ENCODE measurements around the gene CSK. TPM values are rescaled to one million over a fixed set of nuclear protein-coding genes. Genes with fewer than 3 reads are reported as not detected.

The CSK gene
- total and polyA plus RNA-seq, 2 of the 8 experiments (the other 6 are each of a cell fraction or from before 2014, with no cell fraction given) = 13.7 to 50.2 TPM

DNA sequence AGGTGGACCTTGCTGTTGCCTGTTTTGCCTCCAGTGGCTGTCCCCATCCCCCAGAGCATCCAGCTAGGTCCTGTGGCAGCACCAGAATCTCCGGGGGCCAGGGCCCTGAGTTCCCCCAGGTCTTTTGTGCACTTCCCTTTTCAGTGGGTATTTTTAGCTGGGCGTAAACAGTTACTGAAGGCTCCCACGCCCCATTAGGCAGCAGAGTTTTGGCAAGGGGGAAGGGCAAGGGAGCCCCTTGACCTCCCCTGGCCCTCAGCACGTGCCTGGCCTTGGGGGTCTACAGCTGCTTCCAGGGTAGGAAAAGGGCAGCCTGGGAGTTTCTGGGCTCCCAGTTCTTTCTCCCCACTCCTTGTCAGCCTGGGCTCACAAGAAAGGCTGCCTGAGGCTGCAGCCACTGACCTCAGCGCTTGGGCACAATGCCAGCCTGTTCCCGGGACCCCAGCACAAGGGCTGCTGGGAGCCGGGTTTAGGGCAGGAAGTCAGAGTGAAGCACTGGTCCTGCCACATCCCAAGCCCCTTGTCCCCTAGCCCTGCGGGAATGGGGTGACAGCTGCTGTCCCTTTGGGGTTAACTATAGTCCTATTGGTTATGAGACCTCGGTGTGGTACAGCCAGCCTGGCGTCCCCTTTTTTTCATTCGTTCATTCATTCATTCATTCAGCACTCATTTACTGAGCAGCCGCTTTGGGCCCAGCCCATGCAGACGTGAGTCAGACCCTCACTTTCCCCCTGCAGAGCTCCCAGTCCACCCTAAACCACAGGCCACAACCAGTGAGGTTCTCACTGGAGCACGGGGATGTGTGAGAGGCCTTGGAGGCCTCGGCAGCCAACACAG, 8.4 kb downstream of the CSK start:
- H3K18ac ChIP-seq (ENCODE audit: extremely low read depth, low read length) = no peak overlapping the region
- H3K4me1 ChIP-seq (replicated peaks in 1 of 4; ENCODE audit: control insufficient read depth in 3 of 4, insufficient read depth in 4 of 4, low read length in 3 of 4) = peaks cover 4 to 28% (median 14%) of the 10 kb centered on the region in 4 experiments
- peak overlapping the region; percentile 31; the same call in 1 of the 2 replicates for H4K8ac ChIP-seq (ENCODE audit: extremely low read depth, insufficient read depth, low read length)
- no peak overlapping the region for H3K56ac ChIP-seq (replicated peaks; ENCODE audit: insufficient read length, low read depth, low read length)
- TF ChIP-seq ASH2L (IDR thresholded peaks at IDR 0.05; ENCODE audit: low read length) (no peak), BRCA1 (IDR thresholded peaks at IDR 0.05; ENCODE audit: low read depth, low read length) (no peak), SIN3A (conservative IDR thresholded peaks at IDR 0.05 in 1 of 2, IDR thresholded peaks at IDR 0.05 in 1 of 2; ENCODE audit: low read depth in 1 of 2, low read length in 2 of 2) (no peak), NANOG (IDR thresholded peaks at IDR 0.05; ENCODE audit: insufficient read depth, low read depth, low read length, poor library complexity, severe bottlenecking) (no peak), CHD2 (IDR thresholded peaks at IDR 0.05; ENCODE audit: low read length) (no peak)
- ChIA-PET POLR2A (ENCODE audit: partially characterized antibody) (interaction anchor here (0.6 to 4.5 kb wide), 2 partner anchors 9 to 104 kb away, joined by 3 to 20 read pairs; no protein-coding TSS in a partner anchor), CTCF (ENCODE audit: partially characterized antibody) (interaction anchor here (0.8 to 53.7 kb wide), 7 partner anchors 10 to 248 kb away, joined by 3 to 1439 read pairs (median 22); partner anchors contain the start of genes CLK3 and CSK)
- H2BK20ac ChIP-seq (ENCODE audit: low read length) = no peak overlapping the region
- H4K91ac ChIP-seq (replicated peaks; ENCODE audit: insufficient read length, low read length) = no peak overlapping the region
- no peaks in the 10 kb centered on the region for H3K9me3 ChIP-seq (ENCODE audit: insufficient read depth in 2 of 2, low read depth in 1 of 2, low read length in 1 of 2)
- no peak overlapping the region for H3K9ac ChIP-seq (replicated peaks in 1 of 4; ENCODE audit: extremely low read depth in 1 of 4, low read depth in 3 of 4, low read length in 3 of 4)
- no peak overlapping the region for H3K4ac ChIP-seq (replicated peaks; ENCODE audit: insufficient read length, low read depth, low read length)
- H2BK5ac ChIP-seq (ENCODE audit: low read depth, low read length) = no peak overlapping the region
- FAIRE-seq = no peak
- 89% methylated on average over 15 of the region's 15 CpGs; no CpG with 5 or more reads in 1 of the 2 experiments for WGBS, 2 experiments (ENCODE audit: extremely low coverage in 1 of 2, insufficient coverage in 1 of 2, insufficient read length in 1 of 2, insufficient replicate concordance in 2 of 2, low coverage in 1 of 2, low lambda C conversion rate in 2 of 2, missing lambda C conversion rate in 1 of 2)
- H2BK15ac ChIP-seq (ENCODE audit: low read length) = no peak overlapping the region
- no peak overlapping the region for H3K23ac ChIP-seq (ENCODE audit: insufficient read length)
- H3K79me1 ChIP-seq (ENCODE audit: low read depth, low read length) = peaks cover 28% of the 10 kb centered on the region
- H2BK120ac ChIP-seq (replicated peaks; ENCODE audit: low read depth, low read length) = no peak overlapping the region
- DNase-seq (ENCODE audit: low read depth in 1 of 2, low spot score in 2 of 2) = no peak
- H3K4me2 ChIP-seq (ENCODE audit: insufficient read depth in 1 of 2, low read depth in 2 of 2, low read length in 2 of 2) = no peak overlapping the region
- H3K4me3 ChIP-seq (ENCODE audit: extremely low read depth in 1 of 4, insufficient read depth in 2 of 4, low read depth in 3 of 4, low read length in 4 of 4) = no peak overlapping the region
- H2AK5ac ChIP-seq (ENCODE audit: low read depth, low read length) = no peak overlapping the region
- peaks cover 0 to 7% of the 10 kb centered on the region in 2 experiments; a peak in 1 of 4 replicates for H3K79me2 ChIP-seq (ENCODE audit: control insufficient read depth in 1 of 2, insufficient read depth in 2 of 2, low read length in 2 of 2)
- H4K5ac ChIP-seq (ENCODE audit: insufficient read length, low read depth, low read length) = no peak overlapping the region
- H3K23me2 ChIP-seq (ENCODE audit: low read depth, low read length) = no peaks in the 10 kb centered on the region
- H3K27ac ChIP-seq (ENCODE audit: low read depth, low read length) = no peak overlapping the region
- H3K14ac ChIP-seq (ENCODE audit: insufficient read length) = no peak overlapping the region
- H2AFZ ChIP-seq (ENCODE audit: low read length) = no peak overlapping the region
- H2BK12ac ChIP-seq (ENCODE audit: low read depth, low read length) = no peak overlapping the region
- H3K36me3 ChIP-seq (ENCODE audit: control insufficient read depth in 2 of 4, insufficient read depth in 4 of 4, low read length in 3 of 4) = no peaks in the 10 kb centered on the region
- peaks cover 38 to 58% of the 10 kb centered on the region in 2 experiments for H4K20me1 ChIP-seq (replicated peaks in 1 of 2; ENCODE audit: control insufficient read depth in 1 of 2, insufficient read depth in 2 of 2, low read length in 2 of 2)
- H3K27me3 ChIP-seq (replicated peaks in 1 of 4; ENCODE audit: control insufficient read depth in 3 of 4, extremely low read depth in 1 of 4, insufficient read depth in 3 of 4, low read length in 3 of 4) = no peaks in the 10 kb centered on the region
